ENCODE data around the gene DEK.
A peak's percentile ranks its signal among the peaks of the same experiment; 100 is the strongest.
"Not testable (repeated sequence)": the region's sequence is repeated elsewhere in the genome, so short reads cannot be mapped to it uniquely, and the experiment has no call there.

The DEK gene, protein sequence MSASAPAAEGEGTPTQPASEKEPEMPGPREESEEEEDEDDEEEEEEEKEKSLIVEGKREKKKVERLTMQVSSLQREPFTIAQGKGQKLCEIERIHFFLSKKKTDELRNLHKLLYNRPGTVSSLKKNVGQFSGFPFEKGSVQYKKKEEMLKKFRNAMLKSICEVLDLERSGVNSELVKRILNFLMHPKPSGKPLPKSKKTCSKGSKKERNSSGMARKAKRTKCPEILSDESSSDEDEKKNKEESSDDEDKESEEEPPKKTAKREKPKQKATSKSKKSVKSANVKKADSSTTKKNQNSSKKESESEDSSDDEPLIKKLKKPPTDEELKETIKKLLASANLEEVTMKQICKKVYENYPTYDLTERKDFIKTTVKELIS

DNA sequence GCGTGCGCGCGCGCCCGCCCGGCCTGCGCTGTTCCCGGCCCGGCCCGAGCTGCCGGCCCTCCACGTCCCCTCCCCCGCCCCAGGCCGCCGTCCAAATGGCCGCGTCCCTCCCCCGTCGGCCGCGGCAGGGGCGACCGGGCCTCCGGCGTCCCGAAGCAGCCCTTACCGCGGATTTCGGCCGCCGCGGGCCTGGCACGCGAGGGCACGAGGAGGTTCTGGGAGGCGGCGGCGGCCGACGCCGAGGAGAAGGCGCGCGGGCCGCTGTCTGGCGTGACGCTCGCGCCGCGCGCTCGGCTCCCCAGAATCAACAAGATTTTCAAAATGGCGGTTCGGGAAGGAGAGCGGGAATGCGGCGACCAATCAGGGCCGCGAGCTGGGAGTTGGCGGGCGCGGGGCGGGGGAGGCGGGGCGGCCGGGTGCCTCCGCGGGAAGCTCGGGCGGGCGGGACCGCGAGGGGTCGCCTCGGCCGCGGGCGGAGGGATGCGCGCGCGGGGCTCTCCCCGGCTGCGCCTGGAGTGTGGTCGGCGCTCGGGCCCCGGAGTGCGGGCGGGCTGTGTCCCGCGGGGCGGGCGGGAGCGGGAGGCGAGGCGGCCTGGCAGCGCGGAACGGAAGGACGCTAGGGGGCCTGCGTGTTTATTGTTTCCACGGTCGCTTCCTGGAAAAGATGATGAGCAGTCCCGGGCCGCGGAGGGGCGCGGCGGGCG is at the start of gene DEK:
Gene DEK (minus strand): TSS at position 312 of the 704 bp plus-strand sequence. CDS start 543 bp downstream, outside the sequence.
- peak; percentile 82 to 87 for DNase-seq

DNA sequence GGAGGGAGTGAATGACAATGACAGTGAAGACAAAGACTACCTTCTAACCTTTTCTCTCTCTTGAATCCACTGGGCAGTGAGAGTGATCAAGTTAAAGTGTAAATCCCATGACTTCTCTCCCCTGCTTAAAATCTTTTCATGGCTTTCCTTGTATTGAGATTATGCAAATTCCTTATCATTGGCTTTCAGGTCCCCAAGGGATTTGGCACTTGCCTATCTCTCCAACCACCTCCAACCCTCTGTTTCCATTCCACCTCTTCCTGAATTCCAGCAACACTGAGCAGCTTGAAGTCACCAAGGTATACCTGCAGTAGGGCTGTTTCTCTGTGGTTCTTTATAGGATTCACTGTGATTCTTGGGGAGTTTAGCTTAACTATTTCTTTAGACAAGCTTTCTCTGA is 48.0 kb upstream of the DEK start:
- DNase-seq: no peak

DNA sequence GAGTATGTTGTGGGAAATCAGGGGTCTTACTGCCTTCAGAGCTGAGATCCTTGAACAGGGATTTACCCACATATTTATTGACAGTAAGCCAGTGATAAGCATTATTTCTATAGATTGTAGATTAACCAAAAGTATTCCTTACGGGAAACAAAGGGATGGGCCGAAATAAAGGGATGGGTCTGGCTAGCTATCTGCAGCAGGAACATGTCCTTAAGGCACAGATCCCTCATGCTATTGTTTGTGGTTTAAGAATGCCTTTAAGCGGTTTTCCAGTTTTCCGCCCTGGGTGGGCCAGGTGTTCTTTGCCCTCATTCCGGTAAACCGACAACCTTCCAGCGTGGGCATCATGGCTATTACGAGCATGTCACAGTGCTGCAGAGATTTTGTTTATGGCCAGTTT is 45.7 kb upstream of the DEK start:
- not testable (repeated sequence) for DNase-seq

DNA sequence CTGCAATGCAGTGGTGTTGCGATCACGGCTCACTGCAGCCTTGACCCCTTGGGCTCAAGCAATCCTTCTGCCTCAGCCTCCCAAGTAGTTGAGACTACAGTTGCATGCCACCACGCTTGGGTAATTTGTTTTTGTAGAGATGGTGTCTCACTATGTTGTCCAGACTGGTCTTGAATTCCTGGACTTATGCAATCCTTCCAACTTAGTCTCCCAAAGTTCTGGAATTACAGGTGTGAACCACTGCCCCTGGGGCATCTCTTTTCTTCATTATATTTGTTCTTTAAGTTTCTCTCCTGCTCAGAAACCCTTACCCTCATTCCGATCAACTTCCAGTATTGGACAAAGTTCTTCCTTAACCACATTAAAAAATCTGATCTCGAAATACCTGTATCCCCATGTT is 44.7 kb upstream of the DEK start:
- no peak for DNase-seq

DNA sequence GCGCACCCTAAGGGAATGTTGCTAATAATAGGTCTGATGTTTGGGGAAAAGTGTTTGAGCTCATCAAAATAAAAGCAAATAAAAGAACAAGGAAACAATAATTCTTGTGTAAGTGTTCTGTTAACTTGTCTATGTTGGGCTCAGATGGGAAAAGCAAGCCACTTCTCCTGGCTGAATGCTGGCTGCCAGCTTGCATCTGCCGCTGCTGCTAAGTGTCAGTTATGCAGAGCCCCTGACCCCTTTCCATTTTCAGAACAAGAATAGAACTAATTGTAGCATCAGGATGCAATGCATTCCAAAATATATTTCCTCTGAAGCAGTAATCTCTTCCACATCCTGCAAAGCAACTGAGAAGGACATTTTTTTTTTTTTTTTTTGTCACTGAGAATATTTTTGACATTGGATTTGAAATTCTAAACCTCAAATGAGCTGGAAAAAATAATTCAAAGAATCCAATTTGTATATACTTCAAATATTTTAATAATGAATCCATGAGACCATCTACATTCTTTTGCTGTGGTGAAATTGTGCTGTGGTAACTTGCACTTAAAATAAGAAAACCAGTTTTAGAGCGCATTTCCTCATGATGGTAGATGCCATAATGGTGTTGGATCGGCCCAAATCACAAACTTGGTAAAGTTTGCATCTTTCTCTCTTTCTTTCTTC is 43.9 kb upstream of the DEK start:
- DNase-seq: no peak

DNA sequence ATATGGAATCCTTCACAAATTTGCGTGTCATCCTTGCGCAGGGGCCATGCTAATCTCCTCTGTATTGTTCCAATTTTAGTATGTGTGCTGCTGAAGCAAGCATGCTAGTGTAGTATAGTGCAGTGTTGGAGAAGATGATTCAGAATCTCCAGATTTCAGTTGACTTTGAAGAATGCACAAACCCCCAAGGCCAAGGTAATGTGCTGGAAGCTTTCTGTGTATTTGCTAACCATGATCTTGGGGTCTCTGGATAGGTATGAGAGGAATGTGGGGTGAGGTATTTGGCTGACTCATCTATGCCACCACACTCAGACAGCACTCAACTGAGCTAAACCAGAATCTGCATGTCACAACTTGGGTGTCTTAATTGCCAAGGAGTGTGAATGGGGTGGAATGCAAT is 42.6 kb upstream of the DEK start:
- DNase-seq: no peak

DNA sequence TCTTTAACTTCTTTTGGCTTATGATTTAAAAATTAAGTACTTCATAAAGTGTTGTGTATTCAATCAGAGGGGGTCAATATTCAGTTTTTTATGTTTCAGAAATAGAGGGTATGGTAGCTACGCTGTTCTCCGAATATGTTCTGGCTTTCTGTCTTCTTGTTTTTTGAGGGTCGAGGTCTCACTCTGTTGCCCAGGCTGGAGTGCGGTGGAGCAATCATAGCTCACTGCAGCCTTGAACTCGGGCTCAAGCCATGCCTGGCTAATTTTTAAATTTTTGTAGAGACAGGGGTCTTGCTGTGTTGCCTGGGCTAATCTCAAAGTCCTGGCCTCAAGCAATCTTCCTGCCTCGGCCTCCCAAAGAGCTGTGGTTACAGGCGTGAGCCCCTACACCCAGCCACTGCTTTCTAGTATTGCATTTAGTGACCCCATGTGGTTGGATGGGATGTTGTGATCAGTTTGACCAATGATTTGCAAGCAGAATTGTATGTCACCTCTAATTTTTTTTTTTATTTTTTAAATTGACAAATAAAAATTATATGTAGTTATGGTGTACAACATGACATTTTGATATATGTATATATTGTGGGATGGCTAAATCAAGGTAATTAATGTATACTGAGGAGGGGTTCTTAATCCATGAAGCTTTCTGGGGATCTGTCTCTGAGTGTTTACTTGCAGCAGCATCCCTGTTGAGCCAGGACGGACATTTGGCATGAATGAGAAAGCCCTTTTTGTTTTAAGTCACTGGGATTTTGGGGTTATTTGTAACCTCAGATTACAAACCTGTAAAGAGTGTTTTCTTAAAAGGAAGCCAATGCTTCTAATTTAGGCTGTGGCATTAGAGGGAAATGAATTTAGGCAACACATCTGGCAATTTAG is 38.5 kb upstream of the DEK start:
- no peak for DNase-seq

DNA sequence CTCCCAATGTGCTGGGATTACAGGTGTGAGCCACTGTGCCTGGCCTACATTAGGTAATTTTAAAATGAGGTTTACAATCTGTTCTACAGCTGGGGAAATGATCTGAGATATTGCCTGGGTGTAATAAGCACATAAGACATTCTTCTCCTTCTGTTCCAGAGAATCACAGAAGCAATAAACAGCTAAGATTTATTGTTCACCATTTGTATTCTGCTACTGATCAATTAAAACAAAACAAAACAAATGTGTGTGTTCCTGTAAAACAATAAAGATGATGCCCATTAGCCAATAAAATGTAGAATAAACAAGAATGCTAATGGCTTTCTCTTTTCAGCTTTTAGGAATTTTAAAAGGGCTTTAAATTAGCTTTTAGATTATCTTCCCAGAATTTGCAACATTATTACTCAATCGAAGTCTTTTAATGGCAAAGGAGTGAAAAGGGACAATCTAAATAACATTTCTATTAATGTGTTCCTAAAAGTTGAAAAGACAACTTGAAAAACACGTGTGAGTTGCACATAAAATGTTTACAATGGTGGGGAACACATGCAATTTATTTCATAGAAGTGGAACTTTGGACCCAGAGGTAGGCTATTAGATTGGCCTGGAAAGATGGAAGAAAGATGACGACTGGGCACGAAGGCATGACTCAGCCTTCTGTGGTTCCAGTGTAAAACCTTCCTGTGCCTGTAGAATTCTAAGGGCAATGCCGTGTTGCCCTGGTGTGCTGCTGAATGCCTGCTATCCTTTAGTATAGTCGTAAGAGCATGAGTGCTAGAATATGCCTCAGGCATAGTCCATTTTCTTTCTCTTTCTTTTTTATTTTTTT is 29.0 kb upstream of the DEK start:
- no peak for DNase-seq

DNA sequence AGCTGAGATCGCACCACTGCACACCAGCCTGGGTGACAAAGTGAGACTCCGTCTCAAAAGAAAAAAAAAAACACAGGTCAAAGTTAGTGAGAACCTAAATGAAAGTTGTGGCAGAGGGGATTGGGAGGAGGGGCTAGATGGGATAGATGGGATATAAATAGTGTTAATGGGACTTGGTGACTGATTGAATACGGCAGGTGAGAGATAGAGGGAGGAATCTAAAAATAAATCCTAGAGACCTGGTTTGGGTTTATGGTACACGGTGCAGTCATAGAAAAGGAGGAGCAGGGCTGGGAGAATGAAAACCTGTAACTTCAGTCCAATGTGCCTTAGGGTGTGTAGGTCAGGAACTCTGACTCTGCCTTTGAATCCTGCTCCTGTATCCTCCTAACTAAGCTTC is 25.0 kb upstream of the DEK start:
- DNase-seq: no peak

DNA sequence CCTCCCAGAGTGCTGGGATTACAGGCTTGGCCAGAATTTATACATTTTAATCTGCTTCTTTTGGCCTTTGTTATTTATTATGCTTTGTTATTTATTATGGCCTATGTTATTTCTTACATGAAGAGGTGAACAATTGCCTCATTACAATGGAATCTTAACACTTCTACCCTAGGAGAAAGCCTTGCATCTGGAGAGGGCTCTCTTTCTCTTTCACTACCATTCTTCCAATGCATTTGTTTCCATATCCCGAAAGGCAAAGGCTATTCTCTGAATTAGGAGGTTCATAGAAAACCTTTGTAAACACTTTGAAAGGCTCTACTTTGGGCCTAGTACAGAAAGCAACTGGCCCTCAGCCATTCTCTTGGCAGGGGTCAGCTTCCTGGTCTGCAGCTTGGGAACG is 19.9 kb upstream of the DEK start:
- no peak for DNase-seq

DNA sequence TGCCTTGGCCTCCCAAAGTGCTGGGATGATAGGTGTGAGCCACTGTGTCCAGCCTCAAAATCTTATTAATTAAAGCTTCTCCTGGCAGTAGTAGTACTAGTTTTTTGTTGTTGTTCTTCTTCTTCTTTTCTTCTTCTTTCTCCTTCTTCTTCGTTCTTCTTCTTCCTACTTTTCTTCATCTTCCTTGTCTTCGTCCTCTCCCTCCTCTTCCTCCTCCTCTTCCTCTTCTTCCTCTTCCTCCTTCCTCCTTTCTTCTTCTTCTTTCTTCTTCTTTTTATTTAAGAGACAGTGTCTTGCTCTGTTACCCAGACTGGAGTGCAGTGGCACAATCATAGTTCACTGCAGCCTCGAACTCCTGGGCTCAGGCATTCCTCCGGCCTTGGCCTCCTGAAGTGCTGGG is 17.2 kb upstream of the DEK start:
- no peak for DNase-seq

DNA sequence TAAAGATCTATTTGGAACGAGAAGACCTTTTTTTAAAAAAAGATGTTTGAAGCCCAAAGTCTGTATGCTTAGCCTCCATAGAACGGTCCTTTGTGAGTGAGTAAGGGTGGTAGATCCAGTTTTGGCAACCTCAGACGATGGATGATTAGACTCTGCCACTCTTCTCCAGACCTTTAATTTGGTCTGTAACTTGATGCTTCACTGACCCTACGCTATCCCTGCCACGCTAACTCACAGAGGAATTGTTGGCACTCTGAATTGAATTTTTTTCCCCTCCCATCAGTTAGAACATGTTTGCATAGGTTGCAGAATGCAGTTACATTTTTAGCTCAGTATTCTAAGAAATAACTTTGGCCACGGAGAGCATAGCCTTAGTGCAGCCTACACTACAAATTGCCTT is 15.8 kb upstream of the DEK start:
- no peak for DNase-seq

DNA sequence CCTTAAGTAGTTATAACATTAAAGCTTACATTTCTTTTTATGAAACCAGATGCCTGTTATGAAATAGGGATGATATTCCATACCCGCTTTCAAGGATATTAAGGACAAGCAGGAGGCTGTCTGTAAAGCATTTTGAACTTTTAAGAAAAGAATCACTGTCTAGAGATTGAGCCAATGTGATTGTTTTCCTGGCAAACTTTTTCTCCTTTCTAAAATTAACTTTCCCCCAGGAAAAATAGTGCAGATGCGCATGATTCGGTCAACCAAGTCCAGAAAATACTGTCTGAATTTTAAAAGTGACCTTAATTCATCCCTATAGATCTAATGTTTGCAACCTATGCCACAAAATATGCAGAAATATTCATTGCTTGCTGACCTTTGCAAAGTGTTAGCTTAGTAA is 15.1 kb upstream of the DEK start:
- DNase-seq: no peak

DNA sequence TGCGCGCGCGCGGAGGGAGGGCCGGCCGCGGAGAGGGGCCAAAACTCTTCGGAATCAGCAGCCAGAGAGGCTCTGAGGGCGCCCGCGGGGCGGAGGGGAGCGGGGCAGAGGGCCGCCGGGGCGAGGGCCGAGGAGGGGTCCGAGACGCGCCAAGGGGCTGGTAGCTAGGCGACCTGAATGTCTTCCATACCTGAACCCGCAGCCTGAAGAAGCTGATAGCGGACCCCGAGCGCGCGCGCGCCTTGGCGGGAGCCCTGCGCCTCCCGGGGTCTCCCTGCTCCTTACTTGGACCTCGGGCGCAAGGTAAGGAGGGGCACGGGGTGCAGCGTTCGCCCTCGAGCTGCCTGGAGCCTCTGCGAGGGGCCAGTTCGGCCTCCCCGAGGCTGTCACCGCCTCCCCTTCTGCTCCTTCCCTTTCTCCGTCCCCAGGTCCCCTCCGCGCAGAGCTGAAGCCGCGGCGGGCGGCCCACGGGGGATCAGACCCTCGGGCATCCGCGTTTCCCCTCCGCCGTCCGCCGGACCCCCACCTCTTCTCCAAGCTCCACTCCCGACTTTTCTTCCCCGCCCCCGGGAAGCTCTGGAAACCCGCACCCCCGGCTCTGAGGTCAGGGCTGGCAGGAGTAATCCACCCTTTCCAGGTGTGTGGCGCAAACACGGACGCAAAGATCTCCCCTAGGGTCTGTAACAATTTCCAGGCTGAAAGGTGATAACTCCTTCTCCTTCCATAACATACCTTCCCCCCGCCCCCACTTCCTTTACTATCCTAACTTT is 13.1 kb upstream of the DEK start:
- no peak for DNase-seq

DNA sequence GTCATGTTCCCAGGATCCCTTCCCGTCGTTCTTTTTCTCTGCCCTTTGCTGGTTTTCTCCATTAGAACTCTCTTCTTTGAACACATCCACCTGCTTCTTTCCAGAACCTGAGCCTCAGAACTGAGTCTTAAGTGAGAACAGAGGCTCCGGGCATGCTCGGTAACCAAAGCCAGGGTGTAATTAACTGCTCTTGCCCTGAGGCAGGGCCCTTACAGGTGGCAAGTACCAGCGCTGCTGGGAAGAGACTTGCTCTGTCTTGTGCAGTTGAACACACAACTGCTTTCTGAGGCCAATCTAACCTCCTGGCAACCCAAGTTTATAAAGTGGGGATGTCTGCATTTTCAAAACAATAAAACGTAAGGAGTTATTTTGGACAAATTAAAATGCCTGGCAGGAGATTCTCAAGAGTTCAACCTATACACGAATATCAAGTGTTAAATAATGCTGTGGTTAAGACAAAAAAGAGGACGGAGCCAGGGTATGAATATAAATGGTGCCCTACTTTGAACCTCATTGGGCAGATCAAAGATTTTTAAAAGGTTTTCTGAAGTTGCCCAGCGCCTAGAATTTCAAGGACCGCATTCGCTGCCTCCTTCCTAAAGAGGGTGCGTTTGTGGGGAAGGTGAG is 12.4 kb upstream of the DEK start:
- DNase-seq: no peak

DNA sequence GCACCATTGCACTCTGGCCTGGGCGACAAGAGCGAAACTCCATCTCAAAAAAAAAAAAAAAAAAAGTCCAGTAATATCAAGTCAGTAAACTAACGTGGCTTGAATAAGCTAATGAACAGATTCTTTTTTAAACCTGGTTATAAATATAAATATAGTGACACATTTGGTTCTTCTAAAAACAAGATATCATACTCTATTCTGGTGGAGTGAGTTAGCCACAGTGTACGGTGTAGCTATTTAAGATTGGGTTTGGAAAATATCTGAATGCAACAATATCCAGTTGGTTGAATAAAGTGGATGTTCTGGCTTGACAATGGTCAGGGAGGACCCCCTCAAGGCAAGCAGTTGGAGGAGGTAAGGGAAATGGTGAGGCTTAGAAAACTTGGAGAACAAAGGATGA is 5.9 kb upstream of the DEK start:
- no peak for DNase-seq

DNA sequence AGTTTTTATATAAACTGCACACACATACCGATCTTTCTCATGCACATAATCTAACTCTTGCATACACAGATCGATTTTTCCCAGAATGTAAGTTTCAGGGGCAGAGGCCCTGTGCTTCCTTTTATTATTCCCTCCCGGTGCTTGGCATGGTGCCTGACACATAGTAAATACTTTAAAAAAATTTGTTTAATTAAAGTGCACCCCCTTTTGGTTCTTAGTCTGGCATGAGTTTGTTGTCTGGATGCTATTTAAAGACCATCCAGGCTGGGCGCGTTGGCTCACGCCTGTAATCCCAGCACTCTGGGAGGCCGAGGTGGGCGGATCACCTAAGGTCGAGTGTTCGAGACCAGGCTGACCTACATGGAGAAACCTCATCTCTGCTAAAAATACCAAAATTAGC is 5.4 kb upstream of the DEK start:
- DNase-seq: no peak

DNA sequence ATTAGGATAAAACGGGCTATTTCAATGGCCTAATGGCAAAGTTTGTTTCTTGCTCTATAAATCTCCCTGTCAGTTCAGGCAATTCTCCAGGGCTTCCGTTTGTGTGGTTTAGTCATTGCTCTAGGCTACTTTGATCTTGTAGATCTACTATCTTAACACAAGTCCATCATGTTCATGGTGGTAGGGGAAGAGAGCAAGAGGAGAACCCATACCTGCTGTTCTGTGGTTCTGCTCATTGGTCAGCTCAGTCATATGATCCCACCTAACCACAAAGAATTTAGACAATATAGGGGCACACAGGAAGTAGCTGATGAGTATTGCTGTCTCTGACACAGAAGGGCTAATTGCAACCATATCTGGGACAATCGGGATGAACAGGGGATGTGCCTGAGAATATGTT is 4.9 kb upstream of the DEK start:
- DNase-seq: no peak

DNA sequence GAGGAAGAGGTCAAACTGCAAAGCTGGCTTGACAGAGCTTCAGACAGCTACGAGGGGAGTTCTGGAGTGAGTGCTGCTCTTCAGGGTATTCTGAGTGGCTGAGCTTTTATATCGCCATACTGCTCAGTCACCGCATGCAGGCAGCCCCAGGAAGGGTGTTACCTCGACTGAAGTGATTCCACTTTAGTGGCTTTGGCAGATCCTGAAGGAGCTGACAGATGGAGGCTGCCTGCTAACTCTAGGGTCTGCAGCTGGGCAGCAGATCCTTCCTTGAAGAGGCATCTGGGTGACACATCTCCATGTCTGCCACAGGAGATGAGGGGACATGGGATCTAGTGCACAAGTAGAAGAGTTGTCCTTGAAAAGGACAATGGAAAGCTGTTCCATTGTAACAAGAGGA is 3.7 kb upstream of the DEK start:
- DNase-seq: no peak

DNA sequence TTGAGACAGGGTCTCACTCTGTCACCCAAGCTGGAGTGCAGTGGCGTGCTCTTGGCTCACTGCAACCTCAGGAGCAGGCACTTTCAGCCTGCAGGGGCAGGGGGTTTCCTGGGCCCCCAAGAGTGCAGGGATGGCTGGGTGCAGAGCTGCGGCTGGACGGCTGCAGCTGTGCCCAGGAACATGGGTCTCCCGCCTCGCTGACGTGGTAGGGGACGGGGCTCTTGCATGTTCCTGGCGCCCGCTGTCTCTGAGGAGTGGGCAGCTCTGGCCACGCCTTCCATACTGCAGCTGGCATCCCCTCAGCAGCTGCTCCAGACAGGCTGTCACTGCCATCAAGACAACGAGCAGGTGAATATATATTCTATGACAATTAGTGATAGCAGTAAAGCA is 2.2 kb upstream of the DEK start:
- DNase-seq: no peak
